Loucy (cell line): ENCODE measurements around the gene FANCM.

Experiments used
- EZH2phosphoT487 ChIP-seq: fragments of 200-600 bp; IDR thresholded peaks from 2 replicates; pipeline ENCODE4 v1.6.1; 2018; ENCODE audit warnings: antibody characterized with exemption, mild to moderate bottlenecking, moderate library complexity, borderline replicate concordance
- TF ChIP-seq, protein P1 (sequence below): fragments of 200-600 bp; sonication (generic); conservative IDR thresholded peaks from 2 replicates; pipeline ENCODE4 v1.5.1; 2014; ENCODE audit warnings: mild to moderate bottlenecking, antibody characterized with exemption, low read length

DNA sequence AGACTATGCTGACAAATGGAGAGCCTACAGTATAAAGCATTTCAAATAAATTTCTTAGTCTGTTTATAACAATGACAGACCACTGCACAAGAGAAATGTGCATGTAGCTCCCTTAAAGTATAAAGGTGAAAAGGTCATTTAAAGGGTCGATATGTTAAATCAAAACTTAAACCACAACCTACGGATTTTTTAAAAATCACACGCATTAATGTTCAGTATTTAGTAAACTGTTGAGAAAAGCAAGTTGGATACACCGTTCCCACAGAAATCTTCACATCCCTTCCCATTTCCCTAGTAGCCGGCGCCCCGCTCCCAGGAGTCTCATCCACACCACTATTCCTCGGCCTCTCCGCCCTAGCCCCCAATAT lies 2.1 kb upstream of the FANCM start:
- TF ChIP-seq, protein P1, sequence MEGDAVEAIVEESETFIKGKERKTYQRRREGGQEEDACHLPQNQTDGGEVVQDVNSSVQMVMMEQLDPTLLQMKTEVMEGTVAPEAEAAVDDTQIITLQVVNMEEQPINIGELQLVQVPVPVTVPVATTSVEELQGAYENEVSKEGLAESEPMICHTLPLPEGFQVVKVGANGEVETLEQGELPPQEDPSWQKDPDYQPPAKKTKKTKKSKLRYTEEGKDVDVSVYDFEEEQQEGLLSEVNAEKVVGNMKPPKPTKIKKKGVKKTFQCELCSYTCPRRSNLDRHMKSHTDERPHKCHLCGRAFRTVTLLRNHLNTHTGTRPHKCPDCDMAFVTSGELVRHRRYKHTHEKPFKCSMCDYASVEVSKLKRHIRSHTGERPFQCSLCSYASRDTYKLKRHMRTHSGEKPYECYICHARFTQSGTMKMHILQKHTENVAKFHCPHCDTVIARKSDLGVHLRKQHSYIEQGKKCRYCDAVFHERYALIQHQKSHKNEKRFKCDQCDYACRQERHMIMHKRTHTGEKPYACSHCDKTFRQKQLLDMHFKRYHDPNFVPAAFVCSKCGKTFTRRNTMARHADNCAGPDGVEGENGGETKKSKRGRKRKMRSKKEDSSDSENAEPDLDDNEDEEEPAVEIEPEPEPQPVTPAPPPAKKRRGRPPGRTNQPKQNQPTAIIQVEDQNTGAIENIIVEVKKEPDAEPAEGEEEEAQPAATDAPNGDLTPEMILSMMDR: no peak
- TF ChIP-seq EZH2phosphoT487: no peak
